Activated CD4-positive, alpha-beta T cell treated with anti-CD3 and anti-CD28 coated beads, Interleukin-2, Interleukin-6, amounts not matched to agents 100 ng/mL and 50 ng/mL, durations not matched to agents 16 hours and 8 hours (primary cell): ENCODE data around the gene CARM1.

ENCODE experiments used
- DNase-seq: peaks from one replicate; pipeline ENCODE4 v3.0.0-alpha.2; 2020

CARM1 gene

DNA sequence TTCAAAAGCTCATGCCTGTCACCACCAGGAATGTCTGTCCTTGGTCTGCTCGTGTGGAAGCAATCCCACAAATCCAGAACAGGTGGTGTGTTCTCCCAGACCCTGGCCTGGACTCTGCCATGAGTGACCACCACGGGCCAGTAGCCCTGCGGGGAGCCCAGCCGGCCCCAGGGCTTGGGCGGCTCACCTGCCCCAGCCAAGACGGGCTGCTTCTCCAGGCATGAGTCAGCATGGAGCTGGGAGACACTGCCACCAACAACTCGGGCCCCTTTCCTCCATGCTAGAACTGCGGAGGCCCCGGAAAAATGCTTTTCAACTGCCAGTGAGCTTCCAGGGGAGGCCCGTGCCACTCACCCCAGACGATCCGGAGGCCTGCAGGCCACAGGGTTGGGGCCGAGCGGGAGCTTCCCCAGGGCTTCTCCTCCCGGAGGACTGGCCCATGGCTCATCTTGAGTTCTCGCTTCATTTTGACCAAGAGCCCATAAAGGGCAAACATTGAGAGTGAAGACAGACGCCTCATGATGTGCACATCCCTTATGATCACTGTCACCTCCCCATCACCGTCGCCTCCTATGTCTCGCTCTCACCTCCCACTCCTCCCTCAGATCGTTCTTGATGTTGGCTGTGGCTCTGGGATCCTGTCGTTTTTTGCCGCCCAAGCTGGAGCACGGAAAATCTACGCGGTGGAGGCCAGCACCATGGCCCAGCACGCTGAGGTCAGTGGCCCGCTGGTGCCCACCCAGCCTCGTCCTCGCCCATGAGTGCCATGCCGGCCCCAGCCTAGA is 40.4 kb downstream of the CARM1 start:
- no peak for DNase-seq

DNA sequence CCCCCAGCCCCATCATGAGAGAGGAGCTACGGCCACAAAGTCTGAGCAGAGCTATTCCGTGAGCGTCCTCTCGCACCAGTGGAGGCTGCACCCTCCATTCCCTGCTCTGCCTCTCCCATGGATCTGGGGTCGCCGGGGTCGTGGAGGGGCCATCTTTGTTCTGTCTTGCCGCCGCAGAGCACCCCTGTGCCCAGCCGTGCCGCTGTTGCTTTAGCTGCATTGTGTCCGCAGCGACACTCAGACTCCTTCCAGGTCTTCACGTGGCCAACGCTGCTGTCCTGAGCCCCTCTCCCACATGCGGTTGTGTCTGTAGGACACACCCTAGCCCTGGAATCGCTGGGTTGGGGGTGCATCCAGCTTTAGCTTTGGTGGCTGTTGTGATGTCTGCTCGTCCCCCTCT is 41.3 kb downstream of the CARM1 start:
- DNase-seq, result no peak

DNA sequence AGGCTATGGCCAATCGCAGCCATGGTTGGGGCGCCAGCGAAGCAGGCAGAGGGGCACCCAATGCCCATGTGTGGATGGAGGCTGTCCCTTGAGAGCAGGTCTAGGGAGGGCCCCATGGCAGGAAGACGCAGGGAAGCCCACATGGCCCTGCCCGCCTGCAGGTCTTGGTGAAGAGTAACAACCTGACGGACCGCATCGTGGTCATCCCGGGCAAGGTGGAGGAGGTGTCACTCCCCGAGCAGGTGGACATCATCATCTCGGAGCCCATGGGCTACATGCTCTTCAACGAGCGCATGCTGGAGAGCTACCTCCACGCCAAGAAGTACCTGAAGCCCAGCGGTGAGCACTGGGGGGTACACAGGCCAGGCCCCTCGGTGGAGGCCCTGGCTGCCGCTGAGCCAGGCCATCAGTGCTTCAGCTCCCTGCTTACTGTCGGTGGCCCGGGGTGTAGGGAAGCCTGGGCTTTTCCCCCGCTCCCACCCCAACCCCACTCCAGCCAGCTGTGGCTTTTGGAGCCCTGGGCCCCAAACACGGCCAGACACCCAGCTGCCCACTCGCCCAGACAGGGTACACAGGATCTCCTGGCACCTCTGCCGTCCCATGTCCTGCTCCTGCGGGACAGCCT is 42.5 kb downstream of the CARM1 start:
- no peak for DNase-seq

GRCh38 chr19:10915130-10916091 is 44.1 kb downstream of the CARM1 start:
- no peak for DNase-seq

DNA sequence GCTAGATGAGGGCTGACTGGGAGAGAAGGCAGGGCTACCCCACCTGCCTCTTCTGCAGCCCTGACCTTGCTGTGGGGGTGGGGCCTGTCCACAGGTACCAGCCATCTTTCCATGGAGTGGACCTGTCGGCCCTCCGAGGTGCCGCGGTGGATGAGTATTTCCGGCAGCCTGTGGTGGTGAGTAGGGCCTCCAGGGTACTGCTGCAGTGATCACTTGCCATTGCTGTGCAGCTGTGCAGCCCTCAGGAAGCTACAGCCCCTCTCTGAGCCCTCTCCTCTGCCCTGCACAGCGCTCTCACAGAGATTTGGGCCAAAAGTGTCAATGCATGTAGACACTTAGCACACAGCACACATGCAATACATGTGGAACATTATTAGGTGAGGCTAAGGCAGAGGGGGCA is 45.2 kb downstream of the CARM1 start:
- DNase-seq, result no peak

GRCh38 chr19:10918359-10918758 is 47.0 kb downstream of the CARM1 start:
- DNase-seq, result no peak

DNA sequence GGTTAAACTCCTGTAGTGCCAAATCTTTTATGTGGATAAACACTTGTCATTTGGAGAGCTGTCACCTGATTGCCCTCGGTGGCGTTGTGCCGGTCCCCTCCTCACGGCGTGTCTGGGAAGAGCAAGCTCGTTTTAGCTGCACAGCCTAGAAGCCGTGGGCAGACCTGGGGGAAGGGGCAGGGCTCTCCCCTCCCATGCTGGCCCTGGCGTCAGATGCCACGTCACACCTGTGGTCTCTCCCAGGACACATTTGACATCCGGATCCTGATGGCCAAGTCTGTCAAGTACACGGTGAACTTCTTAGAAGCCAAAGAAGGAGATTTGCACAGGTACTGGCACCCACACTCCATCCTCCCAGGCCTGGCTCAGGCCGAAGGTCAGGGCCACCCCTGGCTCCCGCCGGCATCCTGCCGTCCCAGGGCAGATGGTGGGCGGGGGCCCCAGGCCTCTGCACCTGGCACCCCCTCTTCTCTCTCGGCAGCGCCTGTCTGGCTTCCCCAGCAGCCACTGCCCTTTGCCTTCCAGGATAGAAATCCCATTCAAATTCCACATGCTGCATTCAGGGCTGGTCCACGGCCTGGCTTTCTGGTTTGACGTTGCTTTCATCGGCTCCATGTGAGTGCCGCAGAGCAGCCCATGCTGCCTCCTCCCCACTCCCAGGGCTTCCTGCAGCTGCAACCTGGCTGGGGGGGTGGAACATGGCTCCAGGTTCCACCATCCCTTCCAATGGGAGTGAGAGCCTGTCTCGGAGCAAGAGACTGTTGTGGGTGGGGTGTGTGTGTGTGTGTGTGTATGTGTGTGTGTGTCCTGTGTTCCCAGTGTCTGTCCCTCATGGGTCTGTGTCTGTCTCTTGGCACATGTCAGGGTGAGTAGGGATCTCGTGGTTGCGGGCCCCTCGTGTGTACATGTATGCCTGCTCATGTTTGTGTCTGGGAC is 48.3 kb downstream of the CARM1 start:
- DNase-seq, result no peak

DNA sequence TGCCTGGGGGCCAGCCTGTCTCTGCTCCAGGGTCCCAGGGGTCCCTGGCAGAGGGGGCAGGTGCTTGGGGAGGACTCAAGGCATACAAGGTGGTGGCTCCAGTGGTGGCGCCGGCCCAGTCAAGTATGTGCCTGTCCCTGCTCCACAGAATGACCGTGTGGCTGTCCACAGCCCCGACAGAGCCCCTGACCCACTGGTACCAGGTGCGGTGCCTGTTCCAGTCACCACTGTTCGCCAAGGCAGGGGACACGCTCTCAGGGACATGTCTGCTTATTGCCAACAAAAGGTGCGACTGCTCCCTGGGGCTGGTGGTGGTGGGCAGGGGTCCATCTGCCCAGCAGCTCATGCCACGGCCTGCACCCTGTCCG is 48.9 kb downstream of the CARM1 start:
- no peak for DNase-seq

DNA sequence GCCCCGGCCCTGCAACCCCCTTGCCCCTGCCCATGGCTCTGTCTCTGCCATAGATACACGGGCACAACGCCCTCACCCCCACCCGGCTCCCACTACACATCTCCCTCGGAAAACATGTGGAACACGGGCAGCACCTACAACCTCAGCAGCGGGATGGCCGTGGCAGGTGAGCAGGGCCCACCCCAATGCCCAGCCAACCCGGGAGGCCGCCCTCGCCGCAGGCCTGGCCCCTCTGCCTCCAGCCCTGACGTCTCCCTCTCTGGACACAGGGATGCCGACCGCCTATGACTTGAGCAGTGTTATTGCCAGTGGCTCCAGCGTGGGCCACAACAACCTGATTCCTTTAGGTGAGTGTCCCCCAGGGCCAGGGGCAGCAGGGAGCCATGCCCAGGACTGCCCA is 49.4 kb downstream of the CARM1 start:
- no peak for DNase-seq

- DNase-seq, result no peak
Observed at GRCh38 chr19:10921199-10921909, 50.0 kb downstream of the CARM1 start.

- no peak for DNase-seq
Observed at GRCh38 chr19:10921910-10922637, 50.7 kb downstream of the CARM1 start.

- DNase-seq, result no peak
Observed at GRCh38 chr19:10922638-10923014, 51.3 kb downstream of the CARM1 start.

- DNase-seq, result no peak
Observed at GRCh38 chr19:10923260-10924112, 52.1 kb downstream of the CARM1 start.

GRCh38 chr19:10924597-10924996 is 53.2 kb downstream of the CARM1 start:
- DNase-seq, result no peak

- DNase-seq, result no peak
Observed at GRCh38 chr19:10927730-10928562, 56.6 kb downstream of the CARM1 start.

DNA sequence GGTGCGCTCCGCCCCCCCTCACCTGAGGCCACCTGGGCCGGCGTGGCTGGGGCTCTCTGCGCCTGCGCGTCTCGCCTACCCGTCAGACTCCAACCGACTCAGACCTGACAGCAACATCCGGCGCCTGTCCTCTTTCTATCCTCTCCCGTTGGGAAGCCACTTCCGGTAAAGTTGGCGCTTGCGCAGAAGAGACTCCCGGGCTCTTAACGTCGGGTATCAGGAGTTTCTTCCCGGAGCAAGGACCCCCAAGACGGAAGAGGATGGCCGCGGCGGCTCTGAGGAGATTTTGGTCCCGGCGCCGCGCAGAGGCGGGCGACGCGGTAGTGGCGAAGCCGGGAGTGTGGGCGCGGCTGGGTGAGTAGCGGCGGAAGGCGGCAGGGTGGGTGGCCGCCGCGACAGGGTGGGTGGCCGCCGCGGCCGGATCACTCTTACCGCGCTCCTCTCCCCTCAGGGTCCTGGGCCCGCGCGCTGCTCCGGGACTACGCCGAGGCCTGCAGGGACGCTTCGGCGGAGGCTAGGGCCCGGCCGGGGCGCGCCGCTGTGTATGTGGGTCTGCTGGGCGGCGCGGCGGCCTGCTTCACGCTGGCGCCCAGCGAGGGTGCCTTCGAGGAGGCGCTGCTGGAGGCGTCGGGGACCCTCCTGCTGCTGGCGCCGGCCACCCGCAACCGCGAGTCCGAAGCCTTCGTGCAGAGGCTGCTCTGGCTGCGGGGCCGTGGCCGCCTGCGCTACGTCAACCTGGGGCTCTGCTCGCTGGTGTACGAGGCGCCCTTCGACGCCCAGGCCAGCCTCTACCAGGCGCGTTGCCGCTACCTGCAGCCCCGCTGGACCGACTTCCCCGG is 57.4 kb downstream of the CARM1 start, which contains the start of the genes TIMM29 and YIPF2:
Gene TIMM29, plus strand, starts transcription at position 249 of the 839 bp plus-strand sequence. Its CDS starts 12 bp downstream, at position 261.
Gene YIPF2, minus strand, starts transcription at position 77 of the 839 bp plus-strand sequence. CDS start 229 bp downstream, outside the sequence.
- peak; percentile 98 for DNase-seq

DNA sequence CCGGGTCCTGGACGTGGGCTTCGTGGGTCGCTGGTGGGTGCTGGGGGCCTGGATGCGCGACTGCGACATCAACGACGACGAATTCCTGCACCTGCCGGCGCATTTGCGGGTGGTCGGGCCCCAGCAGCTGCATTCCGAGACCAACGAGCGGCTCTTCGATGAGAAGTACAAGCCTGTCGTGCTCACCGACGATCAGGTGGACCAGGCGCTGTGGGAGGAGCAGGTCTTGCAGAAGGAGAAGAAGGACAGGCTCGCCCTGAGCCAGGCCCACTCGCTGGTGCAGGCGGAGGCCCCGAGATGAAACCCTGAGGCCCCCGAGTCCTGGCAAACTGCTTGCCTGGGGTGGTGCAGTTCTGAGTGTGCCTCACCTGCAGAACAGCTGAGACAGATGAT is 58.0 kb downstream of the CARM1 start:
- no peak for DNase-seq
